ENCODE data around the gene HLA-DOA. TPM values are rescaled to one million over a fixed set of nuclear protein-coding genes. Genes with fewer than 3 reads are reported as not detected.
A peak's percentile ranks its signal among the peaks of the same experiment; 100 is the strongest.

HLA-DOA gene
- total RNA-seq, 1 experiment from 2014 or later: not detected

GRCh38 chr6:32982084-32982701 is 27.2 kb downstream of the HLA-DOA start:
- Histone ChIP-seq H3K79me2 (ENCODE audit: low read length) (peaks cover 33% of the 10 kb centered on the region), H3K9me2 (replicated peaks; ENCODE audit: low read length) (no peaks in the 10 kb centered on the region), H3K4me2 (ENCODE audit: low read length) (no peak overlapping the region), H3K9ac (ENCODE audit: low read length) (no peak overlapping the region), H3K4me1 (ENCODE audit: insufficient read depth, low read length) (peaks cover 8% of the 10 kb centered on the region; the same call in 1 of the 2 replicates), H3K27me3 (ENCODE audit: low read length) (no peaks in the 10 kb centered on the region), H3K4me3 (ENCODE audit: low read length) (no peak overlapping the region), H3K27ac (ENCODE audit: low read length) (no peak overlapping the region), H4K20me1 (ENCODE audit: low read length) (peaks cover 69% of the 10 kb centered on the region), H3K36me3 (ENCODE audit: low read depth, low read length) (peaks cover 43% of the 10 kb centered on the region), H3K9me3 (ENCODE audit: low read length) (no peaks in the 10 kb centered on the region), H3F3A (ENCODE audit: low read length, unreplicated experiment) (peaks cover 50% of the 10 kb centered on the region), H2AFZ (ENCODE audit: low read length) (no peak overlapping the region)
- intact Hi-C loops (cut with micrococcal nuclease): loop anchor here (5.0 kb wide), 1 partner anchor 145 kb away; the partner anchor contains the start of gene TAP2
- TF ChIP-seq EZH2 (IDR thresholded peaks at IDR 0.05; ENCODE audit: low read length, unreplicated experiment) (no peak), EZH2phosphoT487 (IDR thresholded peaks at IDR 0.05; ENCODE audit: borderline replicate concordance, low read length) (no peak)
- TF ChIP-seq, protein P1, sequence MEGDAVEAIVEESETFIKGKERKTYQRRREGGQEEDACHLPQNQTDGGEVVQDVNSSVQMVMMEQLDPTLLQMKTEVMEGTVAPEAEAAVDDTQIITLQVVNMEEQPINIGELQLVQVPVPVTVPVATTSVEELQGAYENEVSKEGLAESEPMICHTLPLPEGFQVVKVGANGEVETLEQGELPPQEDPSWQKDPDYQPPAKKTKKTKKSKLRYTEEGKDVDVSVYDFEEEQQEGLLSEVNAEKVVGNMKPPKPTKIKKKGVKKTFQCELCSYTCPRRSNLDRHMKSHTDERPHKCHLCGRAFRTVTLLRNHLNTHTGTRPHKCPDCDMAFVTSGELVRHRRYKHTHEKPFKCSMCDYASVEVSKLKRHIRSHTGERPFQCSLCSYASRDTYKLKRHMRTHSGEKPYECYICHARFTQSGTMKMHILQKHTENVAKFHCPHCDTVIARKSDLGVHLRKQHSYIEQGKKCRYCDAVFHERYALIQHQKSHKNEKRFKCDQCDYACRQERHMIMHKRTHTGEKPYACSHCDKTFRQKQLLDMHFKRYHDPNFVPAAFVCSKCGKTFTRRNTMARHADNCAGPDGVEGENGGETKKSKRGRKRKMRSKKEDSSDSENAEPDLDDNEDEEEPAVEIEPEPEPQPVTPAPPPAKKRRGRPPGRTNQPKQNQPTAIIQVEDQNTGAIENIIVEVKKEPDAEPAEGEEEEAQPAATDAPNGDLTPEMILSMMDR (conservative IDR thresholded peaks at IDR 0.05; ENCODE audit: low read depth, low read length): no peak
- ATAC-seq (no peak), DNase-seq (peak; percentile 19)
- no TSS peak for BruUV-seq (replicated peaks)
- CTCF ChIA-PET: no interaction called here
- POLR2A ChIA-PET (ENCODE audit: unreplicated experiment): no interaction called here

- Histone ChIP-seq H2AFZ (ENCODE audit: low read length) (no peak overlapping the region), H3K36me3 (ENCODE audit: low read depth, low read length) (peaks cover 59% of the 10 kb centered on the region), H3K27ac (ENCODE audit: low read length) (no peak overlapping the region), H3K79me2 (ENCODE audit: low read length) (peaks cover 49% of the 10 kb centered on the region), H3K4me1 (ENCODE audit: insufficient read depth, low read length) (peaks cover 22% of the 10 kb centered on the region), H3F3A (ENCODE audit: low read length, unreplicated experiment) (peaks cover 50% of the 10 kb centered on the region), H4K20me1 (ENCODE audit: low read length) (peaks cover 85% of the 10 kb centered on the region), H3K27me3 (ENCODE audit: low read length) (no peaks in the 10 kb centered on the region), H3K4me2 (ENCODE audit: low read length) (no peak overlapping the region), H3K4me3 (ENCODE audit: low read length) (no peak overlapping the region), H3K9me3 (ENCODE audit: low read length) (no peaks in the 10 kb centered on the region), H3K9me2 (replicated peaks; ENCODE audit: low read length) (no peaks in the 10 kb centered on the region), H3K9ac (ENCODE audit: low read length) (no peak overlapping the region)
- intact Hi-C loops (cut with micrococcal nuclease): loop anchor here (5.0 kb wide), 1 partner anchor 143 kb away; the partner anchor contains the start of gene TAP2
- TF ChIP-seq EZH2phosphoT487 (IDR thresholded peaks at IDR 0.05; ENCODE audit: borderline replicate concordance, low read length) (no peak), EZH2 (IDR thresholded peaks at IDR 0.05; ENCODE audit: low read length, unreplicated experiment) (no peak)
- TF ChIP-seq, protein P1 (conservative IDR thresholded peaks at IDR 0.05; ENCODE audit: low read depth, low read length): no peak
- POLR2A ChIA-PET (ENCODE audit: unreplicated experiment): interaction anchor here (1.8 kb wide), 1 partner anchor 9 kb away, joined by 34 read pairs; no protein-coding TSS in a partner anchor
- BruUV-seq (replicated peaks): no TSS peak
- DNase-seq (no peak), ATAC-seq (no peak)
- CTCF ChIA-PET: interaction anchor here (0.6 kb wide), 1 partner anchor 47 kb away, joined by 4 read pairs; no protein-coding TSS in a partner anchor
Observed at GRCh38 chr6:32980488-32981038, 28.8 kb downstream of the HLA-DOA start.

All from PC-3 (cell line).